Measurements from ENCODE around the gene WNT7A. TPM values are rescaled to one million over a fixed set of nuclear protein-coding genes. Genes with fewer than 3 reads are reported as not detected.

WNT7A gene
- polyA plus RNA-seq, 1 of the 3 experiments (the other 2 are of a cell fraction): not detected

- Histone ChIP-seq H3K4me3 (ENCODE audit: low read depth in 2 of 2, low read length in 1 of 2) (no peak overlapping the region), H3K4me2 (no peak overlapping the region), H2AFZ (ENCODE audit: low read depth) (no peak overlapping the region), H3K9me2 (no peaks in the 10 kb centered on the region), H3K79me2 (ENCODE audit: insufficient read depth) (no peaks in the 10 kb centered on the region), H4K20me1 (ENCODE audit: insufficient read depth) (no peaks in the 10 kb centered on the region), H3K4me1 (ENCODE audit: control insufficient read depth in 1 of 2, insufficient read depth in 2 of 2, low read depth in 1 of 2, low read length in 1 of 2) (no peaks in the 10 kb centered on the region), H3K9ac (no peak overlapping the region), H3K9me3 (no peaks in the 10 kb centered on the region), H3K36me3 (replicated peaks in 1 of 2; ENCODE audit: control insufficient read depth in 1 of 2, insufficient read depth in 2 of 2, low read length in 1 of 2) (no peaks in the 10 kb centered on the region), H3F3A (replicated peaks; ENCODE audit: insufficient read depth) (no peaks in the 10 kb centered on the region), H3K27ac (ENCODE audit: low read depth in 2 of 2, low read length in 1 of 2) (no peak overlapping the region), H3K27me3 (ENCODE audit: insufficient read depth) (no peaks in the 10 kb centered on the region)
- ChIA-PET CTCF (no interaction called here), POLR2A (no interaction called here)
- DNase-seq: no peak
- 51% methylated on average over 11 of the region's 17 CpGs for WGBS (ENCODE audit: low lambda C conversion rate)
- TF ChIP-seq, protein P1, sequence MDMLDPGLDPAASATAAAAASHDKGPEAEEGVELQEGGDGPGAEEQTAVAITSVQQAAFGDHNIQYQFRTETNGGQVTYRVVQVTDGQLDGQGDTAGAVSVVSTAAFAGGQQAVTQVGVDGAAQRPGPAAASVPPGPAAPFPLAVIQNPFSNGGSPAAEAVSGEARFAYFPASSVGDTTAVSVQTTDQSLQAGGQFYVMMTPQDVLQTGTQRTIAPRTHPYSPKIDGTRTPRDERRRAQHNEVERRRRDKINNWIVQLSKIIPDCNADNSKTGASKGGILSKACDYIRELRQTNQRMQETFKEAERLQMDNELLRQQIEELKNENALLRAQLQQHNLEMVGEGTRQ (IDR thresholded peaks at IDR 0.05; ENCODE audit: borderline replicate concordance, low read depth, low read length): no peak
- TF ChIP-seq JUND (IDR thresholded peaks at IDR 0.05) (no peak), TAF1 (IDR thresholded peaks at IDR 0.05; ENCODE audit: borderline replicate concordance, low read depth, low read length) (no peak), MXI1 (IDR thresholded peaks at IDR 0.05; ENCODE audit: low read depth, low read length) (no peak), CTCF (IDR thresholded peaks at IDR 0.05) (no peak), GABPA (IDR thresholded peaks at IDR 0.05; ENCODE audit: low read depth) (no peak), TEAD4 (IDR thresholded peaks at IDR 0.05; ENCODE audit: borderline replicate concordance, insufficient read depth) (no peak), RFX5 (IDR thresholded peaks at IDR 0.05; ENCODE audit: low read length) (no peak), FOXJ3 (CRISPR knock-in tag; IDR thresholded peaks at IDR 0.05) (no peak), ELF1 (IDR thresholded peaks at IDR 0.05) (no peak), ZBTB33 (IDR thresholded peaks at IDR 0.05; ENCODE audit: borderline replicate concordance, low read depth) (no peak), EZH2phosphoT487 (IDR thresholded peaks at IDR 0.05; ENCODE audit: borderline replicate concordance, low read depth) (no peak), TCF12 (IDR thresholded peaks at IDR 0.05) (no peak), RCOR1 (IDR thresholded peaks at IDR 0.05; ENCODE audit: low read length) (no peak)
- TF ChIP-seq, protein P2, sequence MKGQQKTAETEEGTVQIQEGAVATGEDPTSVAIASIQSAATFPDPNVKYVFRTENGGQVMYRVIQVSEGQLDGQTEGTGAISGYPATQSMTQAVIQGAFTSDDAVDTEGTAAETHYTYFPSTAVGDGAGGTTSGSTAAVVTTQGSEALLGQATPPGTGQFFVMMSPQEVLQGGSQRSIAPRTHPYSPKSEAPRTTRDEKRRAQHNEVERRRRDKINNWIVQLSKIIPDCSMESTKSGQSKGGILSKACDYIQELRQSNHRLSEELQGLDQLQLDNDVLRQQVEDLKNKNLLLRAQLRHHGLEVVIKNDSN (IDR thresholded peaks at IDR 0.05; ENCODE audit: borderline replicate concordance, low read depth): no peak
- TF ChIP-seq, protein P3, sequence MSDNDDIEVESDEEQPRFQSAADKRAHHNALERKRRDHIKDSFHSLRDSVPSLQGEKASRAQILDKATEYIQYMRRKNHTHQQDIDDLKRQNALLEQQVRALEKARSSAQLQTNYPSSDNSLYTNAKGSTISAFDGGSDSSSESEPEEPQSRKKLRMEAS (IDR thresholded peaks at IDR 0.05; ENCODE audit: low read depth): no peak
These were observed 27.8 kb downstream of the WNT7A start for GRCh38 chr3:13851997-13852637.

Data from SK-N-SH (cell line).